GM18858 (cell line): ENCODE results near the gene P2RX7.

Experiments used
- ATAC-seq: cut with Tn5 transposase; IDR thresholded peaks from one replicate; pipeline ENCODE4 v1.9.1; 2021; ENCODE audit not compliant: unreplicated experiment

The P2RX7 gene

DNA sequence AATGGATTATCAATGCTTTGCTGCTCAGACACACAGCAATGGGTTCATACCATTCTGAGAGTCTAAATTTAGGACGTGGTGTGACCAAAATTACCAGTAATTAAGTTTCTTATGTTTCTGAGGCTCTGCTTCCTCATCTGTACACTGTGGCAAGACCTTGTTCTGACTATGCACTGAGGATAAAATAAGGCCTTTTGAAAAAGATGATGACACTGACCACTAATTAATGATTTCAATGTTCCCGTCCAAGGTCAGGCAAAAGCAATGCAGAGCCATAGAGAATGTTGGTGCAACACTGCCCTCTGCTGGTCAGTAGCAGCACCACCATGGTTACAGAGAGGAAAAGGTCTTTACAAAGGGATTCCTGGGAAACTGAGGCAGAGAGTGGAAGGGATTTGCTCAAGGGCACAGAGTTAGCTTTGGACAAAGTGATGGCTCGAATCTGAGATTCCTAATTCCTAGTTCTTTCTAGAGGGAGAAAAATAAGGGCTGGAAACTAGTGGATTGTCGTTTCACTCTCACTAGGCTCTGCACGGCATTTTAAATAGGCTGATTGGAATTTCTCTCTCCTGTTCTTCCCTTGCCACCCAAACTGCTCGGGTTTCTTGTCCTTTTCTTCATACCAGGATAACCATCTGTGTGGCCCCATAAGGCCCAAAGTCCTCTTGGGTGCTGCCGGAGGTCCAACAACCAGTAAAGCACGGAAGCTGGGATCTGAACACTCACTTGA is 22.3 kb upstream of the P2RX7 start:
- peak; percentile 38 for ATAC-seq

DNA sequence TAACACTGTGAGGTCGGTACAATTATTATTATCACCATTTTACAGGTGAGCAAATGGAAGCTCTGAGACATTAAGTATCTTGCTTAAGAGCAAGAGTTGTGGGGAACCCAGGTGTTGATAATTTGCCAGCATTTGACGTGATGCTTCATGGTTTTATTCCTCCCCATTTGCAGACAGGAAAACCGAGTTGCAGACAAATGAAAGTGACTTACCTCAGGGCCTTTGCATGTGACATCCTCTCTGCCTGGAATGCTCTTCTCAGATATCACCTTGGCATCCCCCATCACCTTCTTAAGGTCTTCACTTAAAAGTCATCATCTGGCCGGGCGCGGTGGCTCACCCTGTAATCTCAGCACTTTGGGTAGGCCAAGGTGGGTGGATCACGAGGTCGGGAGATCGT is 21.0 kb upstream of the P2RX7 start:
- no peak for ATAC-seq

DNA sequence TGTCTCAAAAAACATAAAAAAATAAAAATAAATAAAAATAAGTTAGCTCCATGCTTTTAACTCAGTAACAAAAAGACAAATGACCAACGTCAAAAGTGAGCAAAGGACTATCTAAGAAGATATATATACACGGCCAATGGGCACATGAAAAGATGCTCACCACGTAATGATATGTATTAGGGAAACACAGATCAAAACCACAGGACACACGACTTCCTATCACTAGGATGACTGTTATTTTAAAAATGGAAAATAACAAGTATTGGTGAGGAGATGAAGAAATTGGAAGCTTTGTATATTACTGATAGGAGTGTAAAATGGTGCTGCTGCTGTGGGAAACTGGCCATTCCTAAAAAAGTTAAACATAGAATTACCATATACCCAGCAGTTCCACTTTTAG is 20.2 kb upstream of the P2RX7 start:
- no peak for ATAC-seq

DNA sequence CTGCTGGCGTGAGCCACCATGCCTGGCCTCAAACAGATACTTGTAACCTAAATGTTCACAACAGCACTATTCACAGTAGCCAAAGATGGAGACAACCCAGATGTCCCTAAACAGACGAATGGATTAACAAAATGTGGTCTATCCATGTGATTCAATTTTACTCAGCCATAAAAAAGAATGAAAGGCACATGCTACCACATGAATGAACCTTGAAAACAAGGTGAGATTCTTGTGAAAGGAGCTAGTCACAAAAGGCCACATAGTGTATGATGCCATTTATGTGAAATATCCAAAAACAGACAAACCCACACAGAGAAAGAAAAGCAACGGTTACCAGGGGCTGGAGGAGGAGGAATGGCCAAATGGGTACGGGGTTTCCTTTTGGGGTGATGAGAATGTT is 19.6 kb upstream of the P2RX7 start:
- ATAC-seq: no peak

DNA sequence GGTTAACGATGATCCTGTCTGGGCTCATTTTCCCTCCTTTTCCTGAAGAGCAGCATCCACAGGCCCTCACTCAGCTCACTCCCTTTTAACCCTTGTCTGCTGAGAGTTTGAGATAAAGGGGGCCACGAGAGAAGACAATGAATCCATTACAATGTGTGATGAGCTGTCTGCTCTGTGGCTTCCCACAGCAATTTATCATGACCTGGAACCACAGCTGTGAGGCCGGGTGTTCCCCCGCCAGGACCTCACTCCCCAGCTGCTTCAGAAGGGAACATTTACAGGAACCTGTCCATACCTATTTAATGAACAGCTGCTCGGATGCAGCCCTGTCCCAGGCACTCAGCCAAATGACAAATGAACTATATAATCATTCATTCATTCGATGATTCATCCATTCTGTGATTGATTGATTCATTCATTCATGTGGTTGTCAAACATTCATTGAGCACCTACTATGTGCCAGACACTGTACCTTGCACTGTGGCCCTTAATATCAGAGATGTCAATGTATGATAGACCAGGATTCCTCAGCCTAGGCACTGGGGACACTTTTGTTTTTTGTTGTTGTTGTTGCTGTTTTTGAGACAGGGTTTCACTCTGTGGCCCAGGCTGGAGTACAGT is 18.5 kb upstream of the P2RX7 start:
- ATAC-seq: no peak

DNA sequence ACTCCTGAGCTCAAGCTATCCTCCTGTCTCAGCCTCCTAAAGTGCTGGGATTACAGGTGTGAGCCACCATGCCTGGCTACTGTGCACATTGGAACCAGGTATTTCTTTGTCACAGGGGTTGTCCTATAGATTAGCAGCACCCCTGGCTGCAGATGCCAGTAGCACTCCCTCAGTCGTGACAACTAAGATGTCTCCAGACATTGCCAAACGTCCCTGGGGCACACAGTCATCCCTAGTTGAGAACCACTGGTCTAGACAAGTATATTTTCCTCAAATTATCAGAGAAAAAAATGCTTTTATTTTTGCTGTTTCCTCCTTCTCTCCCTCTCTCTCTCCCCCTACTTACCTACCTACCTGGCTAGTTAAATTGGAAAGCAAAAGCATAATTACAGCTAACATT is 17.9 kb upstream of the P2RX7 start:
- ATAC-seq: no peak

DNA sequence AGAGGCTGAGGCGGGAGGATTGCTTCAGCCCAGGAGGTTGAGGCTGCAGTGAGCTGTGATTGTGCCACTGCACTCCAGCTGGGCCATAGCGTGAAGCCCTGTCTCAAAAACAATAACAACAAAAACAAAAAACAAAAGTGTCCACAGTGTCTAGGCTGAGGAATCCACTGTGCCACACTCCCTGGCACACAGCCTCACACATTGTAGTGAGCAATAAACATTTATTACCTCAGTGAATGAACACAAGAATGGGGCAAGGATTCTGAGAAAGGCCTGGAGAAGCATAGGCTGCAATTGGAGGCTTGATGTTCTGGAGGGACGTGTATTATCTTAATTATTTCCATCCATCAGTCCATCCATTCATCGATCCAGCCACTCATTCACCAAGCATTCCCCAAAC is 17.1 kb upstream of the P2RX7 start:
- no peak for ATAC-seq

DNA sequence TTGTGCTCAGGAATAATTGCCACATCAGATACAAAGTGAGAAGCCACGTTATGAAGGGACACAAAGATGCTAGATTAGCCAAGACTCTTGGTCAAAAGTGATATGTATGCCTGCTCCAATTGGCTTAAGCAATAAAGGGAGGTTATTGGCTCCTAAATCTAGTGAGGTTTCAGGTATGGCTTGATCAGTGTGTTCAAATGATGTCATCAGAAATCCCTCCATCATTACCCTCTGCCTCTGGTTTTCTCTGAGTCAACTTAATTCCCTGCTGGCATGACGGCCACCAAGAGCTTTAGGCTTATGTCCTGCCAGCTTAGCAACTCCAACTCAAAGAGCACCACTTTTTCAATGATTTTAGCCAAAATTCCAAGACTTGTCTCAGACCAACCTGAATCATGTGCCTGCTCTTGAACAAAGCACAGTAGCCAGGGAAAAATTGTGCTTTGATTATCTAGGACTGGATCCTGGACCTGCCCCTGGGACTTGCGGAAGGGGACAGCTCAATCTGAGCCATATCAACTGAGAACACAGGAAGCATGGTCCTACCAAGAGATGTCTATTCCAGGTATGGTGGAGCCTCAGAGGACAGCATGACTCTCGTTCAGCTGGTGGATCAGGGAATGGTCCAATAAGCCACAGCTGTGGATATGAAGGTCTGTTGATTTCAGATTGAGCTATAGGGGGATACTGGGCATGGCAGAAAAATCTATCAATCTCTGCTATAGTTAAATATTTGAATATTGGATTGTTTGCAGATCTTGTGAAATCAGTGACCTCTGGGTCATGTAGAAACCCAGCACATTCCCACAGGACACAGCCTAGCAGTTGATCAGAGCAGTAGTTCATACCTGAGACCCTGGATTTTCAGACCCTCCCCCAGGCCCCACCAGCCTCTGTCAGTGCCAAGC is 16.1 kb upstream of the P2RX7 start:
- no peak for ATAC-seq

DNA sequence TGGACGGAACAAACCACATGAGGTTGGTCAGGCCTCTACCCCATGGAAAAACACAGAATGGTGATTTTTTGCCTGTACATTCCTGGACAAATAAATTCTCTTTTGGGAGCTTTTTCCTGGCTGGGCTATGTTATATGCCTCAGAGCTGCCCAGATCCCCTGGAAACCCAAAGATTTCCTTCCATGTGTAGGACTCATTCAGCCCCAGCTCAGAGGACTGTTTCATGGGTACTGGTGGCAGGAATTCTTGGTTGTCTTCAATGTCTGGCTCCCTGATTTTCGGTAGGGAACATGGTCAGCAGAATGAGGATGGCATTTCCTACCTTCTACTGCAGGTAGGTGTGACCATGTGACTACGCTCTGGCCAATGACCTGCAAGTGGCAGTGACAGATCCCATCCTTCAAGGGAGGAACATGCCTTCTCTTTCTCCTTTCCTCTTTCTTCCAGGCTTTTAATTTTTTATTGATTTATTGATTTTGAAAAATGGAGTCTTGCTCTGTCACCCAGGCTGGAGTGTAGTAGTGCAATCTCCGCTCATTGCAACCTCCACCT is 15.4 kb upstream of the P2RX7 start:
- no peak for ATAC-seq

DNA sequence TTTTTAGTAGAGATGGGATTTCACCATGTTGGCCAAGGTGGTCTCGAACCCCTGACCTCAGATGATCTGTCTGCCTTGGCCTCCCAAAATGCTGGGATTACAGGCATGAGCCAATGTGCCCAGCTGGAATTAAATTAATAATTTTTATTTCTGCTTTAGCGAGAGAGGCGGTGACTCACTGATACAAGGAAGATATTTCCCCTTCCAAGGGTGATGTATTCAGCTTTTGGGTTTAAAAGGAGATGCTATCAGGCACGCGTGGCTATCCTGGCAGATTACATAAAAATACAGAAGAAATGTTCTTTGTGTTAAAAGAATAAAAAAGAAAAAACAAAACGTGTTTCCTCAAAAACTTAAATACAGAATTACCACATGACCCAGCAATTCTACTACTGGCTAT is 12.4 kb upstream of the P2RX7 start:
- ATAC-seq: no peak

DNA sequence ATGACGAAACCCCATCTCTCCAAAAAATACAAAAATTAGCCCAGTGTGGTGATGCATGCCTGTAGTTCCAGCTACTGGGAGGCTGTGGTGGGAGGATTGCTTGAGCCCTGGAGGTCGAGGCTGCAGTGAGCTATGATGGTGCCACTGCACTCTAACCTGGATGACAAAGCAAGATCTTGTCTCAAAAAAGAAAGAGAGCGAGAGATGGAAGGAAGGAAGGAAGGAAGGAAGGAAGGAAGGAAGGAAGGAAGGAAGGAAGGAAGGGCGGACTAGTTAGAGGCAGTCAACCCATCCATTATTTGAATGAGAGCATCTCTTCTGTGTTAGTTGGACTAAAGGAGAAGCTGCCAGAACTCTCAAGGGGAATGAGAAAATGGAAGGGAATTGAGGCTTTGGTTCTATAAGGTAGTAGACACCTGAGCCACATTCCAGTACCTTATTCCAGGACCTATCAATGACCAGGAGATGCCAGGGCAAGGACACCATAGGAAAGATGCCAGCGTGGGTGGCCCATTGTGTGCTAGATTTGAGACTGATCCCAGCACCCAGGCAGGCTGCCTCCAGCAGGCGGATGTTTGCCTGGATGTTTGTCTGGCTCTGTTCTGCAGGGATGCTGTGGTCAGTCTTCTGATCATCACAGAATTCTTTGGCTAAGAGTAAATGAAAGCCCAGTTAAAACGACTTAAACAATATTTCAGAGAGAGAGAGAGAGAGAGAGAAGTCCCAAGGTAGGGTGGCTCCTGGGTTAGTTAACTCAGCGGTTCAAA is 11.5 kb upstream of the P2RX7 start:
- no peak for ATAC-seq

DNA sequence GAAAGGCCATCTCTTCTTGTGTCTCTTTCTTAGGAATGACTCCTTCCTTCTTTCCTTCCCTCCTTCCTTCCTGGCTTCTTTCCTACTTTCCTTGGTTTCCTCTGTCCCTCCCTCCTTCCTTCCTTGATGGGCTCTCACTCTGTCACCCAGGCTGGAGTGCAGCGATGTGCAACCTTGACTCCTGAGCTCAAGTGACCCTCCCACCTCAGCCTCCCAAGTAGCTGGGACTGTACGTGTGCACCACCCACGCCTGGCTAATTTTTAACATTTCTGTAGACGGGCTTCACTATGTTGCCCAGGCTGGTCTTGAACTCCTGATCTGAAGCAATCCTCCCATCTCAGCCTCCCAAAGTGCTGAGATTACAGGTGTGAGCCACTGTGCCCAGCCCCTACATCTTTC is 10.9 kb upstream of the P2RX7 start:
- ATAC-seq: no peak

DNA sequence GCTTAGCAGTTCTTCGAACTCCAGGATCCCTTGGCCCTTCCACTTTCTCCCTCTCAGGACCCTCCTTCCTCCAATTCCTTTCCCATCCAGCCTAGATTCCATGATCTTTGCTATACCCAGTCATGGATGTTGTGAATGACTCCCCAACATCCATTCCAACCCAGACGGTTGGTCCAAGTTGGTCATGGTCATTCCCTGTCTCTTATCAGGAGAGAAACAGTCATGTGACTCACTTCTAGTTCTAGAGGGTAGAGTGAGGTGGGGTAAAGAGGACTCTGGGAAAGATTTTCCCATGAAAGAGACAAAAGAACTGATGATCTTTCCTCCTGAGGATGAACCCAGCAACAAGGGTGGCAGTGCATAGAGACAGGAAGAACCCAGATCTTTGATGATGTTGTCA is 9.2 kb upstream of the P2RX7 start:
- no peak for ATAC-seq

DNA sequence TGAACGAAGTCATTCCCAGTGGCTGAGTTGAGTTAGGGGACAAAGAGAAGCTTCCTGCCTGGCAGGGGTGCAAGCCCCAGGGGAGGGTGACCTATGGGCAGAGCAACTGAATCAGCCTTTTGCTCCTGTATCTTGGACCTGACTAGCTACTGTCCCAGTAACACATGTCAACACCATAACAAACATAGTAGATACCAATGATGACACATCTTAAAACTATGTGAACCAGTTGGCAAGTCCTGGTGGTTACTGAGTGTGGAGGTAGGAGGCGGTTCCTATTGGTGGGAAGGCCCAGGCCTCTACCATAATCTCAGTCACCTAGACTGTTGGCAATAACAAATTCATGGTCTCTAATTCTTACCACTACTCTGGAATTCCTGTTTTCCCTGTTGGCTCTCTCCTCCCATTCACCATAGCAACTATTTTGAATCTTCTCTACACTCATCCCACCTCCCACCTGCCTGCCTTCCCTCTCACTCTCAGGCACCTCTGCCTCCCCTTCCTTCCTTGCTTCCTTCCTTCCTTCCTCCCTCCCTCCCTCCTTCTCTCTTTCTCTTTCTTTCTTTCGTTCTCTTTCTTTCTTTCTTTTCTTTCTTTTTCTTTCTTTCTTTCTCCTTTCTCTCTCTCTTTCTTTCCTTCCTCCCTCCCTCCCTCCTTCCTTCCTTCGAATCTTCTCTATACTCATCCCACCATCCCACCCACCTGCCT is 8.1 kb upstream of the P2RX7 start:
- ATAC-seq: no peak

DNA sequence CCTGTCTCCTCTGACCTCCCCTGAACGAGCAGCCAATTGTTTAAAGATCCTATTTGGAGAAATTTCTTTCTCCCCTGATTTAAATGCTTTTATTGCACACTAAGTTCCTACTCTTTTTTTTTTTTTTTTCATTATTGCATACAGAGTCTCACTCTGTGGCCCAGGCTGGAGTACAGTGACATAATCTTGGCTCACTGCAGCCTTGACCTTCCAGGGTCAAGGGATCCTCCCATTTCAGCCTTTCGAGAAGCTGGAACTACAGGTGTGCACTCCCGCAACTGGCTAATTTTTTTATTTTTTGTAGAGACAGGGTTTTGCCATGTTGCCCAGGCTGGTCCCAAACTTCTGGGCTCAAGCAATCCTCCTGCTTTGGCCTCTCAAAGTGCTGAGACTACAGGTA is 5.2 kb upstream of the P2RX7 start:
- ATAC-seq: no peak

DNA sequence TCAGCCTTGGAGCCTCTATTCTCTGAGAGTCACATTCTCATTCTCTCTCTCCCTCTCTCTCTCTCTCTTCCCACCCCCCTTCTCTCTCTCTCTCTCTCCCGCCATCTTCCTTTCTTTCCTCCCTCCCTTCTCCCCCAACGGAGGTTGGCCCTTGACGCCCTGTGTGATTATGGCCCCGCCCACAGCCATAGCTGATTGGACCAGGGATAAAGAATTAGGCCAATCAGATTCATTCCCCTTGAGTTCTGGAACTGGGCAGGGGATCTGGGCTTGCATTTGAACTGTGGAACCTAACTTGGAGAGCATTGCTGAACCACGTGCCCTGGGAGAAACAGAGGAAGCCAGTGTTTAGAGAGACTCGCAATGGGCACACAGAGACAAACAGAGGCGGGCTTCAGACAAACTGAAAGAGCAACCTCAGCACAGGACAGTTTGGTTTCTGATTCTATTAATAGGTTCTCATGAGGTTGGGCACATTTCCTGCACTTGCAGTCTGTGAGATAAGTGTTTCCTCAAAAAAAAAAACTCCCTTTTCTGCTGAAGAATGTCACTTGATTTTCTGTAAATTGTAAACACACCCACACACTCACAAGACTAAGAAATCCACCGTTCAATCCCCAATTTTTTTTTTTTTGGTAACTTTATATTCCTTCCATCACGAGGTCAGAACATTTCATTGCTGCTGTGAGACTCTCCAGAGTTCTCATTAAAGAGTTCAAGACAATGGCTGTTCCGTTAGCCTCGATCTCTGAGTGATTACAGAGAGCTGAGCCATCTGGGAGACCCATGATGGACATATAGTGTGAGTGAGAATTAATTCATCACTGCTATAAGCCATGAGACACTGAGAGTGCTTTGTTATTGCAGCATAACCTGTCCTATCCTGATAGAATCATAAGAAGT is 3.5 kb upstream of the P2RX7 start:
- ATAC-seq: peak; percentile 75

DNA sequence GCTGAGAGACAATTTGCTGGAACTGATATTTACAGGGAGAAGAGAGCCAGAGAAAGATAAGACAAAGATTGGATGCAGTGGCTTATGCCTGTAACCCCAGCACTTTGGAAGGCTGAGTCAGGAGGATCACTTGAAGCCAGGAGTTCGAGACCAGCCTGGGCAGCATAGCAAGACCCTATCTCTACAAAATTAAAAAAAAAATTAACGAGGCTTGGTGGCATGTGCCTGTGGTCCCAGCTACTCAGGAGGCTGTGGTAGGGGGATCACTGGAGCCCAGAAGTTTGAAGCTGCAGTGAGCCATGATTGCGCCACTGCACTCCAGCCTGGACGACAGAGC is 2.9 kb upstream of the P2RX7 start:
- ATAC-seq: no peak

DNA sequence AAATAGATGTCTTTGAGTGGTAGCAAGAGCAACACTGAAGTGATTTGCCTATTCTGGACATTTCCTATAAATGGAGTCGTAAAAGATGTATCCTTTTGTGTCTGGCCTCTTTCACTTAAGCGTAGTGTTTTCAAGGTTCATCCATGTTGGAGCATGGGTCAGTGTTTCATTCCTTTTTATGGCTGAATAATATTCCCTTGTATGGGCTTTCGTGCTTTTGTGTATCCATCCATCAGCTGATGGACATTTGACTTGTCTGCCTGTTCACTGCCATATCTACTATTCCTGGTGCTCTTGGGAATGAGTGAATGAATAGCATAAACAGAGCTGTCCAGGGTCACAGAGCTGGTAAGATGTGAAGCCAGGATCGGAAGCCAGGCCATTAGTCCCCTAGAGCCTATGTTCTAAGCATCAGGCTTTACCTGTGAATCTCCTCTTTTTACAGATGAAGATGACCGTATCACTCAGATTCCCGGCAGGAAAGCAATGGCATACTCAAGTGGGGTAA is 1.8 kb upstream of the P2RX7 start:
- no peak for ATAC-seq

DNA sequence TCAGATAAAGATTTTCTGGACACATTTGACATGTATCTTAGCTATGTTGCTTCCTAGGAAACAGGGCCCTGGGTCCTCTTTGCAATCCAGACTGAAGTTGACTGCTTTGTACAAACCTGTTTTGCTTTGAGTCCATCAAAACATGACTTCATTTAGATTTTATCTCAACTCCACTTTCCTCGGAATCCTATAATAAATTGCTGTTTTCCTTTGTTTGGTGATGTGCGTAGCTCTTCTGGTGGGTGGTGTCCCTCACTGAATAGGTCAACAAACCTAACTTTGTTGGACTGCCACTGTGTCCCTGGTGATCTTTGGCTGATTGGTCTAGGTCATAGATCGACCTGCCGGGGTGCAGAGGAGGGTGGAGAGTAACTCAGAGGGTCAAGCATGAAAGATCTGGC is 735 bp upstream of the P2RX7 start:
- no peak for ATAC-seq
